WTC11 (cell line): ENCODE results near the gene GPR61. TPM values are rescaled to one million over a fixed set of nuclear protein-coding genes. Genes with fewer than 3 reads are reported as not detected.

Experiments used
- ATAC-seq: fragments of 200-7000 bp; cut with Tn5 transposase; 2 replicates; pipeline ENCODE4 v1.10.0; 2021; ENCODE audit warnings: mild to moderate bottlenecking, moderate library complexity
- CTCF ChIA-PET: fragments of 300-600 bp; sonication (Branson Sonifier 250); formaldehyde crosslinking; loops from one replicate; lab custom pipeline; 2021; ENCODE audit warnings: antibody characterized with exemption; lab: Charles Lee
- POLR2A ChIA-PET: fragments of 350-600 bp; sonication (Branson Sonifier 250); formaldehyde crosslinking; loops from one replicate; lab custom pipeline; 2021; ENCODE audit warnings: antibody characterized with exemption; lab: Charles Lee
- DNase-seq: peaks from one replicate; pipeline ENCODE4 v3.0.0; 2021; ENCODE audit warnings: low spot score
- H3K27ac Mint-ChIP-seq: 2 replicates; pipeline ENCODE4 v1.8.0; 2021; ENCODE audit warnings: mixed read lengths
- H3K27me3 Mint-ChIP-seq: 2 replicates; pipeline ENCODE4 v1.8.0; 2021; ENCODE audit warnings: low read depth, mild to moderate bottlenecking, moderate library complexity, mixed read lengths
- H3K36me3 Mint-ChIP-seq: 2 replicates; pipeline ENCODE4 v1.8.0; 2021; ENCODE audit warnings: mixed read lengths
- H3K4me1 Mint-ChIP-seq: 2 replicates; pipeline ENCODE4 v1.8.0; 2022; ENCODE audit warnings: mixed read lengths
- H3K4me3 Mint-ChIP-seq: 2 replicates; pipeline ENCODE4 v1.8.0; 2021; ENCODE audit warnings: mild to moderate bottlenecking, moderate library complexity, mixed read lengths
- H3K9me3 Mint-ChIP-seq: 2 replicates; pipeline ENCODE4 v1.8.0; 2021; ENCODE audit warnings: mixed read lengths
- AR ChIP-seq: fragments of 250-450 bp; sonication (Bioruptor Pico); IDR thresholded peaks from 2 replicates; pipeline ENCODE4 v1.9.0; 2021; ENCODE audit warnings: mild to moderate bottlenecking
- CREM ChIP-seq: sonication (generic); formaldehyde crosslinking; IDR thresholded peaks from 2 replicates; pipeline ENCODE4 v1.8.1; 2022; ENCODE audit warnings: mild to moderate bottlenecking, missing genetic modification reagents, moderate library complexity
- E2F5 ChIP-seq: sonication (generic); formaldehyde crosslinking; IDR thresholded peaks from 2 replicates; pipeline ENCODE4 v1.8.1; 2022; ENCODE audit warnings: mild to moderate bottlenecking, moderate library complexity, missing genetic modification reagents
- ESRRA ChIP-seq: sonication (generic); formaldehyde crosslinking; IDR thresholded peaks from 2 replicates; pipeline ENCODE4 v1.8.1; 2022; ENCODE audit warnings: mild to moderate bottlenecking, missing genetic modification reagents, borderline replicate concordance
- MAX ChIP-seq: sonication (generic); formaldehyde crosslinking; IDR thresholded peaks from 2 replicates; pipeline ENCODE4 v1.8.0; 2022; ENCODE audit warnings: mild to moderate bottlenecking, missing genetic modification reagents
- NR1H2 ChIP-seq: sonication (generic); formaldehyde crosslinking; IDR thresholded peaks from 2 replicates; pipeline ENCODE4 v1.9.0; 2021; ENCODE audit warnings: mild to moderate bottlenecking, moderate library complexity, missing genetic modification reagents
- PREB ChIP-seq: sonication (generic); formaldehyde crosslinking; IDR thresholded peaks from 2 replicates; pipeline ENCODE4 v1.8.1; 2022; ENCODE audit warnings: mild to moderate bottlenecking, missing genetic modification reagents, moderate library complexity, borderline replicate concordance
- SMAD3 ChIP-seq: sonication (generic); formaldehyde crosslinking; IDR thresholded peaks from 2 replicates; pipeline ENCODE4 v1.8.0; 2022; ENCODE audit warnings: missing genetic modification reagents, mild to moderate bottlenecking, borderline replicate concordance
- TEAD4 ChIP-seq: sonication (generic); formaldehyde crosslinking; IDR thresholded peaks from 2 replicates; pipeline ENCODE4 v1.8.0; 2022; ENCODE audit warnings: mild to moderate bottlenecking, missing genetic modification reagents
- TP53 ChIP-seq: sonication (generic); formaldehyde crosslinking; IDR thresholded peaks from 2 replicates; pipeline ENCODE4 v1.8.1; 2023; ENCODE audit warnings: mild to moderate bottlenecking, missing genetic modification reagents
- USF1 ChIP-seq: sonication (generic); formaldehyde crosslinking; IDR thresholded peaks from 2 replicates; pipeline ENCODE4 v1.8.0; 2022; ENCODE audit warnings: mild to moderate bottlenecking, missing genetic modification reagents
- ZMAT4 ChIP-seq: fragments of 250-450 bp; sonication (Bioruptor Pico); IDR thresholded peaks from 2 replicates; pipeline ENCODE4 v1.9.0; 2021; ENCODE audit warnings: mild to moderate bottlenecking
- ZNF121 ChIP-seq: sonication (generic); formaldehyde crosslinking; IDR thresholded peaks from 2 replicates; pipeline ENCODE4 v1.8.0; 2023; ENCODE audit warnings: missing genetic modification reagents
- ZNF263 ChIP-seq: sonication (generic); formaldehyde crosslinking; IDR thresholded peaks from 2 replicates; pipeline ENCODE4 v1.8.1; 2022; ENCODE audit warnings: low read depth, mild to moderate bottlenecking, moderate library complexity, missing genetic modification reagents
- ZNF317 ChIP-seq: sonication (generic); formaldehyde crosslinking; IDR thresholded peaks from 2 replicates; pipeline ENCODE4 v1.8.1; 2023; ENCODE audit warnings: low read depth, mild to moderate bottlenecking, moderate library complexity, missing genetic modification reagents, borderline replicate concordance
- ZNF416 ChIP-seq: fragments of 250-450 bp; sonication (Bioruptor Pico); IDR thresholded peaks from 2 replicates; pipeline ENCODE4 v1.9.0; 2021; ENCODE audit warnings: mild to moderate bottlenecking, inconsistent platforms
- ZNF425 ChIP-seq: fragments of 250-450 bp; sonication (Bioruptor Pico); conservative IDR thresholded peaks from 2 replicates; pipeline ENCODE4 v1.9.0; 2021; ENCODE audit warnings: mild to moderate bottlenecking
- ZSCAN18 ChIP-seq: fragments of 250-450 bp; sonication (Bioruptor Pico); IDR thresholded peaks from 2 replicates; pipeline ENCODE4 v2.1.2; 2022; ENCODE audit warnings: mild to moderate bottlenecking, moderate library complexity
- total RNA-seq: library from RNA; stranded (reverse); gene quantifications from 3 replicates; pipeline ENCODE4 v1.2.3, GENCODE V29; 2021

Gene GPR61
- total RNA-seq, 1 experiment from 2014 or later = 0.42 TPM

GRCh38 chr1:109492779-109493178 is 46.9 kb upstream of the GPR61 start:
- H3K36me3 Mint-ChIP-seq = peaks cover 3% of the 10 kb centered on the region; the same call in 1 of the 2 replicates
- TF ChIP-seq TEAD4 (CRISPR knock-in tag) (no peak), E2F5 (CRISPR knock-in tag) (no peak), ZMAT4 (no peak), ZNF416 (no peak), ZSCAN18 (CRISPR knock-in tag) (no peak), NR1H2 (CRISPR knock-in tag) (no peak), SMAD3 (CRISPR knock-in tag) (no peak), CREM (CRISPR knock-in tag) (no peak), USF1 (no peak), AR (no peak), ESRRA (no peak), MAX (no peak), ZNF263 (no peak), ZNF317 (CRISPR knock-in tag) (no peak), TP53 (no peak), PREB (no peak), ZNF121 (CRISPR knock-in tag) (no peak), ZNF425 (CRISPR knock-in tag) (no peak)
- POLR2A ChIA-PET = interaction anchor here (1.3 kb wide), 1 partner anchor 17 kb away, joined by 4 read pairs; the partner anchor contains the start of gene AMIGO1
- H3K27me3 Mint-ChIP-seq = no peaks in the 10 kb centered on the region
- DNase-seq (no peak), ATAC-seq (no peak)
- H3K4me1 Mint-ChIP-seq = peaks cover 16% of the 10 kb centered on the region
- no peak overlapping the region for H3K4me3 Mint-ChIP-seq
- no peaks in the 10 kb centered on the region for H3K9me3 Mint-ChIP-seq
- CTCF ChIA-PET = interaction anchor here (0.5 to 13.8 kb wide), 10 partner anchors 10 to 163 kb away, joined by 3 to 740 read pairs (median 4); partner anchors contain the start of genes ATXN7L2, GNAI3, GPR61 and GSTM4
- H3K27ac Mint-ChIP-seq = no peak overlapping the region
